Osteocyte (in vitro differentiated cells): ENCODE data around the gene PRDM8. TPM values are rescaled to one million over a fixed set of nuclear protein-coding genes. Genes with fewer than 3 reads are reported as not detected.

Source experiments
- DNase-seq: peaks from one replicate; pipeline ENCODE4 v3.0.0; 2021; ENCODE audit warnings: mixed read lengths; ENCODE audit not compliant: unreplicated experiment; ENCODE audit errors: extremely low spot score
- H3K27ac Mint-ChIP-seq: one replicate; pipeline ENCODE4 v1.8.0; 2021; ENCODE audit warnings: mild to moderate bottlenecking, mixed read lengths; ENCODE audit not compliant: unreplicated experiment
- H3K27me3 Mint-ChIP-seq: one replicate; pipeline ENCODE4 v1.8.0; 2021; ENCODE audit warnings: mixed read lengths; ENCODE audit not compliant: unreplicated experiment
- H3K36me3 Mint-ChIP-seq: one replicate; pipeline ENCODE4 v1.8.0; 2021; ENCODE audit warnings: mixed read lengths; ENCODE audit not compliant: unreplicated experiment
- H3K4me1 Mint-ChIP-seq: one replicate; pipeline ENCODE4 v1.8.0; 2021; ENCODE audit warnings: mixed read lengths; ENCODE audit not compliant: unreplicated experiment
- H3K4me3 Mint-ChIP-seq: one replicate; pipeline ENCODE4 v1.8.0; 2021; ENCODE audit warnings: mild to moderate bottlenecking, moderate library complexity, mixed read lengths; ENCODE audit not compliant: unreplicated experiment
- H3K9me3 Mint-ChIP-seq: one replicate; pipeline ENCODE4 v1.8.0; 2021; ENCODE audit warnings: mixed read lengths; ENCODE audit not compliant: unreplicated experiment
- CTCF ChIP-seq: fragments of 200-600 bp; sonication (generic); IDR thresholded peaks from 2 replicates; pipeline ENCODE4 v1.5.0; 2021; ENCODE audit warnings: antibody characterized with exemption, mild to moderate bottlenecking, moderate library complexity
- total RNA-seq: library from RNA; stranded (reverse); gene quantifications from 2 replicates; pipeline ENCODE4 v1.2.1, GENCODE V29; 2021

The PRDM8 gene
- total RNA-seq, 1 donor from 2014 or later: 0.13 TPM

- no peaks in the 10 kb centered on the region for H3K36me3 Mint-ChIP-seq
- no peaks in the 10 kb centered on the region for H3K9me3 Mint-ChIP-seq
- H3K27me3 Mint-ChIP-seq: peaks cover 77% of the 10 kb centered on the region
- no peak overlapping the region for H3K27ac Mint-ChIP-seq
- H3K4me3 Mint-ChIP-seq: peak overlapping the region; percentile 67
- peaks cover 27% of the 10 kb centered on the region for H3K4me1 Mint-ChIP-seq
- DNase-seq: no peak
- no peak for TF ChIP-seq CTCF
Measured at GRCh38 chr4:80201252-80202151, 4.2 kb downstream of the PRDM8 start.

- Mint-ChIP-seq H3K9me3 (no peaks in the 10 kb centered on the region), H3K4me1 (peaks cover 21% of the 10 kb centered on the region), H3K4me3 (peak overlapping the region; percentile 67), H3K36me3 (no peaks in the 10 kb centered on the region), H3K27me3 (peaks cover 71% of the 10 kb centered on the region), H3K27ac (no peak overlapping the region)
- no peak for DNase-seq
- TF ChIP-seq CTCF: peak; percentile 87
Measured at GRCh38 chr4:80202190-80202711, 4.9 kb downstream of the PRDM8 start.

GRCh38 chr4:80202741-80203553 lies 5.6 kb downstream of the PRDM8 start:
- Mint-ChIP-seq H3K27me3 (peaks cover 70% of the 10 kb centered on the region), H3K4me3 (peak overlapping the region; percentile 55), H3K27ac (no peak overlapping the region), H3K9me3 (no peaks in the 10 kb centered on the region), H3K36me3 (no peaks in the 10 kb centered on the region), H3K4me1 (peaks cover 16% of the 10 kb centered on the region)
- TF ChIP-seq CTCF: no peak
- peak; percentile 79 for DNase-seq

GRCh38 chr4:80204433-80205011 lies 7.2 kb downstream of the PRDM8 start:
- no peak for TF ChIP-seq CTCF
- Mint-ChIP-seq H3K27ac (no peak overlapping the region), H3K36me3 (no peaks in the 10 kb centered on the region), H3K4me3 (no peak overlapping the region), H3K4me1 (peaks cover 13% of the 10 kb centered on the region), H3K27me3 (peaks cover 68% of the 10 kb centered on the region), H3K9me3 (no peaks in the 10 kb centered on the region)
- DNase-seq: no peak
